Osteocyte (in vitro differentiated cells): Measurements from ENCODE around the gene SPTBN4. TPM values are rescaled to one million over a fixed set of nuclear protein-coding genes. Genes with fewer than 3 reads are reported as not detected.

Source experiments
- DNase-seq: peaks from one replicate; pipeline ENCODE4 v3.0.0; 2021; ENCODE audit warnings: mixed read lengths; ENCODE audit not compliant: unreplicated experiment; ENCODE audit errors: extremely low spot score
- H3K27ac Mint-ChIP-seq: one replicate; pipeline ENCODE4 v1.8.0; 2021; ENCODE audit warnings: mild to moderate bottlenecking, mixed read lengths; ENCODE audit not compliant: unreplicated experiment
- H3K27me3 Mint-ChIP-seq: one replicate; pipeline ENCODE4 v1.8.0; 2021; ENCODE audit warnings: mixed read lengths; ENCODE audit not compliant: unreplicated experiment
- H3K36me3 Mint-ChIP-seq: one replicate; pipeline ENCODE4 v1.8.0; 2021; ENCODE audit warnings: mixed read lengths; ENCODE audit not compliant: unreplicated experiment
- H3K4me1 Mint-ChIP-seq: one replicate; pipeline ENCODE4 v1.8.0; 2021; ENCODE audit warnings: mixed read lengths; ENCODE audit not compliant: unreplicated experiment
- H3K4me3 Mint-ChIP-seq: one replicate; pipeline ENCODE4 v1.8.0; 2021; ENCODE audit warnings: mild to moderate bottlenecking, moderate library complexity, mixed read lengths; ENCODE audit not compliant: unreplicated experiment
- H3K9me3 Mint-ChIP-seq: one replicate; pipeline ENCODE4 v1.8.0; 2021; ENCODE audit warnings: mixed read lengths; ENCODE audit not compliant: unreplicated experiment
- CTCF ChIP-seq: fragments of 200-600 bp; sonication (generic); IDR thresholded peaks from 2 replicates; pipeline ENCODE4 v1.5.0; 2021; ENCODE audit warnings: antibody characterized with exemption, mild to moderate bottlenecking, moderate library complexity
- total RNA-seq: library from RNA; stranded (reverse); gene quantifications from 2 replicates; pipeline ENCODE4 v1.2.1, GENCODE V29; 2021

The SPTBN4 gene
- total RNA-seq, 1 donor from 2014 or later = 0.48 TPM

- Mint-ChIP-seq H3K4me1 (peaks cover 5% of the 10 kb centered on the region), H3K36me3 (no peaks in the 10 kb centered on the region), H3K27me3 (peaks cover 32% of the 10 kb centered on the region), H3K27ac (no peak overlapping the region), H3K4me3 (no peak overlapping the region), H3K9me3 (no peaks in the 10 kb centered on the region)
- no peak for TF ChIP-seq CTCF
- DNase-seq = no peak
Measured at GRCh38 chr19:40486017-40486416, 19.2 kb downstream of the SPTBN4 start.

GRCh38 chr19:40489882-40490230, 23.1 kb downstream of the SPTBN4 start:
- Mint-ChIP-seq H3K27me3 (peaks cover 33% of the 10 kb centered on the region), H3K36me3 (no peaks in the 10 kb centered on the region), H3K4me1 (peaks cover 5% of the 10 kb centered on the region), H3K4me3 (no peak overlapping the region), H3K27ac (no peak overlapping the region), H3K9me3 (no peaks in the 10 kb centered on the region)
- DNase-seq = no peak
- TF ChIP-seq CTCF = no peak

- DNase-seq = no peak
- Mint-ChIP-seq H3K4me1 (peaks cover 5% of the 10 kb centered on the region), H3K27me3 (peaks cover 36% of the 10 kb centered on the region), H3K4me3 (no peak overlapping the region), H3K27ac (no peak overlapping the region), H3K9me3 (no peaks in the 10 kb centered on the region), H3K36me3 (no peaks in the 10 kb centered on the region)
- TF ChIP-seq CTCF = no peak
Measured at GRCh38 chr19:40492274-40492673, 25.5 kb downstream of the SPTBN4 start.

- Mint-ChIP-seq H3K36me3 (no peaks in the 10 kb centered on the region), H3K9me3 (no peaks in the 10 kb centered on the region), H3K27ac (no peak overlapping the region), H3K27me3 (peaks cover 30% of the 10 kb centered on the region), H3K4me3 (no peak overlapping the region), H3K4me1 (no peaks in the 10 kb centered on the region)
- no peak for TF ChIP-seq CTCF
- no peak for DNase-seq
Measured at GRCh38 chr19:40493778-40494177, 27.0 kb downstream of the SPTBN4 start.

- no peak for TF ChIP-seq CTCF
- no peaks in the 10 kb centered on the region for H3K4me1 Mint-ChIP-seq
- H3K27ac Mint-ChIP-seq = no peak overlapping the region
- H3K36me3 Mint-ChIP-seq = no peaks in the 10 kb centered on the region
- peaks cover 30% of the 10 kb centered on the region for H3K27me3 Mint-ChIP-seq
- no peak overlapping the region for H3K4me3 Mint-ChIP-seq
- DNase-seq = no peak
- no peaks in the 10 kb centered on the region for H3K9me3 Mint-ChIP-seq
Measured at GRCh38 chr19:40494191-40494838, 27.5 kb downstream of the SPTBN4 start.
